Panc1 (cell line): Measurements from ENCODE around the gene LYPD6B. TPM values are rescaled to one million over a fixed set of nuclear protein-coding genes. Genes with fewer than 3 reads are reported as not detected.

ENCODE experiments used
- ATAC-seq: fragments of 200-7000 bp; cut with Tn5 transposase; 2 replicates; pipeline ENCODE4 v1.9.1; 2020; ENCODE audit warnings: mild to moderate bottlenecking, moderate library complexity
- BruUV-seq: library from RNA; stranded (reverse); fragments of 400-500 nt; replicated peaks from 2 replicates; lab custom pipeline; 2021; lab: Mats Ljungman, UMichigan
- CTCF ChIA-PET: fragments of 300-600 bp; sonication (Branson Sonifier 250); formaldehyde crosslinking; loops from one replicate; lab custom pipeline; 2022; ENCODE audit warnings: antibody characterized with exemption; lab: Charles Lee
- POLR2A ChIA-PET: fragments of 300-600 bp; sonication (Branson Sonifier 250); formaldehyde crosslinking; loops from one replicate; lab custom pipeline; 2022; ENCODE audit warnings: antibody characterized with exemption; lab: Charles Lee
- DNase-seq: peaks from one replicate; pipeline ENCODE4 v3.0.0-alpha.2; 2010; ENCODE audit warnings: low read depth, low spot score
- H3K27ac ChIP-seq: 2 replicates; pipeline ENCODE4 v1.5.1; 2011; ENCODE audit warnings: mild to moderate bottlenecking, low read length, inconsistent platforms
- H3K27me3 ChIP-seq: fragments of 200-500 bp; sonication (Bioruptor generic); 2 replicates; pipeline ENCODE4 v1.6.0; 2014; ENCODE audit warnings: low read length, inconsistent platforms; ENCODE audit not compliant: control insufficient read depth, insufficient read depth
- H3K36me3 ChIP-seq: fragments of 200-500 bp; sonication (Bioruptor generic); 2 replicates; pipeline ENCODE4 v1.5.1; 2014; ENCODE audit warnings: inconsistent platforms, mild to moderate bottlenecking, low read length, moderate library complexity; ENCODE audit not compliant: control insufficient read depth, insufficient read depth
- H3K4me1 ChIP-seq: 2 replicates; pipeline ENCODE4 v1.5.1; 2011; ENCODE audit warnings: inconsistent platforms, mild to moderate bottlenecking, low read length, moderate library complexity; ENCODE audit not compliant: control insufficient read depth, insufficient read depth
- H3K4me3 ChIP-seq, 2 experiments: 2 replicates each; pipeline ENCODE4 v1.5.1; 2011 to 2012; ENCODE audit warnings: low read depth in 2 of 2, low read length in 2 of 2, mild to moderate bottlenecking in 2 of 2, inconsistent platforms in 1 of 2, moderate library complexity in 1 of 2
- H3K9me3 ChIP-seq: fragments of 200-500 bp; sonication (Bioruptor generic); 2 replicates; pipeline ENCODE4 v1.5.1; 2014; ENCODE audit warnings: low read depth, mild to moderate bottlenecking, inconsistent platforms, low read length, moderate library complexity; ENCODE audit not compliant: control insufficient read depth, insufficient read depth
- CTCF ChIP-seq: fragments of 450-650 bp; IDR thresholded peaks from 2 replicates; pipeline ENCODE4 v1.5.1; 2017; ENCODE audit warnings: mild to moderate bottlenecking
- POLR2AphosphoS5 ChIP-seq: IDR thresholded peaks from 2 replicates; pipeline ENCODE4 v1.6.1; 2012; ENCODE audit warnings: mild to moderate bottlenecking, low read depth, low read length, moderate library complexity
- REST ChIP-seq, 2 experiments: IDR thresholded peaks; 2 replicates each; pipeline ENCODE4 v1.6.1; 2011 to 2012; ENCODE audit warnings: low read depth in 2 of 2, control low read depth in 1 of 2, low read length in 1 of 2, mild to moderate bottlenecking in 1 of 2, moderate library complexity in 1 of 2; ENCODE audit not compliant: insufficient read depth in 1 of 2
- SIN3A ChIP-seq: IDR thresholded peaks from 2 replicates; pipeline ENCODE4 v1.6.1; 2012; ENCODE audit warnings: low read depth, mild to moderate bottlenecking, low read length, moderate library complexity, borderline replicate concordance; ENCODE audit not compliant: insufficient read depth
- TCF7L2 ChIP-seq: IDR thresholded peaks from 2 replicates; pipeline ENCODE4 v1.6.1; 2011; ENCODE audit warnings: mild to moderate bottlenecking, low read depth, low read length, inconsistent platforms
- in situ Hi-C: cut with HindIII; loops from 2 replicates; pipeline ENCODE4 v1.10.0; 2016; ENCODE audit warnings: low sequenced_read_pairs, low pct_unique_long_range_greater_than_20kb
- intact Hi-C: fragments of 100-400 bp; cut with micrococcal nuclease; formaldehyde crosslinking; loops from one replicate; pipeline ENCODE4 v1.10.0; 2022; ENCODE audit not compliant: unreplicated experiment
- total RNA-seq: library from RNA; stranded (reverse); gene quantifications from one replicate; pipeline ENCODE4 v1.2.1, GENCODE V29; 2021; ENCODE audit not compliant: unreplicated experiment

LYPD6B gene
- total RNA-seq, 1 experiment from 2014 or later: 2.2 TPM

GRCh38 chr2:149064365-149064841 is 25.9 kb downstream of the LYPD6B start:
- ChIA-PET CTCF (no interaction called here), POLR2A (no interaction called here)
- H3K36me3 ChIP-seq: no peaks in the 10 kb centered on the region
- intact Hi-C loops: no loop called here
- ATAC-seq (no peak), DNase-seq (no peak)
- no peaks in the 10 kb centered on the region for H3K27me3 ChIP-seq
- BruUV-seq: no TSS peak
- H3K9me3 ChIP-seq: no peaks in the 10 kb centered on the region
- TF ChIP-seq SIN3A (no peak), POLR2AphosphoS5 (no peak), REST (IDR thresholded peaks at IDR 0.05; ENCODE audit: insufficient read depth in 1 of 2, low read depth in 2 of 2, low read length in 1 of 2) (no peak), CTCF (no peak), TCF7L2 (no peak)
- H3K4me3 ChIP-seq: no peak overlapping the region
- no peaks in the 10 kb centered on the region for H3K4me1 ChIP-seq
- in situ Hi-C loops: no loop called here
- no peak overlapping the region for H3K27ac ChIP-seq

- ChIA-PET CTCF (no interaction called here), POLR2A (no interaction called here)
- ATAC-seq: no peak
- Histone ChIP-seq H3K4me1 (no peaks in the 10 kb centered on the region), H3K27ac (no peak overlapping the region), H3K36me3 (no peaks in the 10 kb centered on the region), H3K27me3 (no peaks in the 10 kb centered on the region), H3K9me3 (no peaks in the 10 kb centered on the region), H3K4me3 (no peak overlapping the region)
- intact Hi-C loops (no loop called here), in situ Hi-C loops (no loop called here)
- no peak for DNase-seq
- no TSS peak for BruUV-seq
- no peak for TF ChIP-seq SIN3A
- TF ChIP-seq REST (IDR thresholded peaks at IDR 0.05; ENCODE audit: insufficient read depth in 1 of 2, low read depth in 2 of 2, low read length in 1 of 2): no peak
- TF ChIP-seq POLR2AphosphoS5: no peak
- no peak for TF ChIP-seq CTCF
- TF ChIP-seq TCF7L2: no peak
Observed at GRCh38 chr2:149064856-149065630, 26.5 kb downstream of the LYPD6B start.
